ENCODE results near the gene SMIM32. TPM values are rescaled to one million over a fixed set of nuclear protein-coding genes. Genes with fewer than 3 reads are reported as not detected.

SMIM32 gene
- total RNA-seq, 1 donor from 2014 or later, result not detected

GRCh38 chr5:136190091-136190720, 2.8 kb downstream of the SMIM32 start:
- no peak for DNase-seq (ENCODE audit: extremely low read depth, low read depth, low spot score)

DNA sequence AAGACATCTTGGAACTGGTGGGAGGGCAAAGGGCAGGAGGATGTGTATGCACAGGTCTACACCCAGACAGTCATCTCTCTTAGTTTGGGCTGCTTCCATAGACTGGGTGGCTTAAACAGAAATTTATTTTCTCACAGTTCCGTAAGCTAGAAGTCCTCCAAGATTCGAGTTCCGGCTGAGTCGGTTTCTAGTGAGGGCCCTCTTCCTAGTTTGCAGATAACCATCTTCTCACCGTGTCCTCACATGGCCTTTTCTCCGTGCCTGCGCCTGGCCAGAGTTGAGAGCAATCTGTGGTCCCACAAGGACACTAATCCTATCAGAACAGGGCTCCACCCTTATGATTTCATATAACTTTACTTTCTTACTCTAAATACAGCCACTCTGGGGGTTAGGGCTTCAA, 4.1 kb downstream of the SMIM32 start:
- no peak for DNase-seq (ENCODE audit: extremely low read depth, low read depth, low spot score)

DNA sequence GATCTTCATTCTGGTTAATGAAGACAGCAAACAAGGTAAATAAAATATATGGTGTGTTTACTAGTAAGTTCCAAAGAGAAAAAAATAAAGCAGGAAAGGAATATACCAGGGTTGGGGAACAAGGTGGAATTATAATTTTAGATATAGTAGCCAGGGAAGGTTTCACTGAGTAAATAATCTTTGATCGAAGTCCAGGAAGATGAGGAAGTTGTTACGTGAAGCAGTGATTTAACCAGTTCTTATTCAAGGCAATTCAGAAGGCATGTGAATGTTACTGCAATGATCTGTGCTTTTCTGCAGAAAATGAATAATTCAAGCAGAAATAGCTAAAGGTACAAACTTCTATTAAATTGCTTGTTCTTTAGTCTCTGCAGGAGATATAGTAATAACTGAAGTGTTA, 6.2 kb downstream of the SMIM32 start:
- no peak for DNase-seq (ENCODE audit: extremely low read depth, low read depth, low spot score)

DNA sequence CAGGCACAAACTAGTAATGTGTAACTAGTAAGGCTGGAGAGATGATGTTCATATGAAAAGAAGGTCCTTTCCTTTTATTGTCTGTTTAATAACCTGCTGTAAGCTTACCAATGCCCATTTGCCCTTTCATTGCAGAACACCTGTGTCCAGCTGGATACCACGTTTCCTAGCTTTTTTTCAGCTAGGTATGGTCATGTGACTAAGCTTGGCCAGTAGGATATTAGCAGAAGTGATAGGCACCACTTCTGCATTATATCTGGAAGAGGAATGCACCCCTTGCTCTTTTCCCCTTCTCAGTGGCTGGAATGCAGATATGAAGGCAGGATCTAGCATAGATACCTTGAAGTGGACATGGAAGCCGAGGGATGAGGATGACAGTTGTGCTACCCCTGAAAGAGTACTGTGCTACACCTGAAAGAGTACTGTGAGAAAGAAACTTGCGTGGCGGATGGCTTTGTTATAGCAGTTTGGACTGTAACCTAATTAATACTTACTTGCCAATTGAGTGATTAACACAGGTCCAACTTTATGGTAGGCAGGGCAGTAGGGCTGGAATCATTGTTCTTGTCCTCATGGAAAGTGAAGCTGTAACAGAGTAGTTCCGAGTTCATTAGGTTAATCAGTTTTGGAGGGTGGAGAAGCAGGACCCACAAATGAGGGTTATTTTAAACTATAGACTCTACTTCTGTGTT, 6.8 kb downstream of the SMIM32 start:
- no peak for DNase-seq (ENCODE audit: extremely low read depth, low read depth, low spot score)

GRCh38 chr5:136182618-136183017, 10.3 kb downstream of the SMIM32 start:
- DNase-seq (ENCODE audit: extremely low read depth, low read depth, low spot score), result no peak

DNA sequence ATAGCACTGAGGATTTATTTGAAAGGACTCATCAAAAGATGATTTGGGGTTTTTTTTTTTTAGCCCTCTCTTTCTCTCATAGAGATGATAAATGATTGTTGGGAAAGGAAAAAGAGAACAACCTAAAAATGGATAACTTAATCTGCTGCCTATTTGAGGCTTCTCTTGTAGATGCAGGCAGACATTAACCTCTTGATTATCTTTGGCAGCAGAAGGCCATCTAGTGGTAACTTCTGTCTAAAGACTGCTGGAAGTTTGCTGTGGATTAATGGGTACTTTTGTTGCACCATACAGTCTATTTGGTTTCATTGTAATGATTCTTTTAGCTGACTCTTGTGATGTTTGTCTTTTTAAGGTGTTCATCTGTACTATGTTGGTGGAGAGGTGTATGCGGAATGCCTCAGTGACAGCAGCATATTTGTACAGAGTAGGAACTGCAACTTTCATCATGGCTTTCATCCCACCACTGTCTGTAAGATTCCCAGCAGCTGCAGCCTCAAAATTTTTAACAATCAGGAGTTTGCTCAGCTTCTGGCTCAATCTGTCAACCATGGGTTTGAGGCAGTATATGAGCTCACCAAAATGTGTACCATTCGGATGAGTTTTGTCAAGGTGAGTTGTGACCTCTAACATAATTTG, 18.8 kb downstream of the SMIM32 start:
- peak; percentile 12 for DNase-seq (ENCODE audit: extremely low read depth, low read depth, low spot score)

GRCh38 chr5:136169218-136169617, 23.7 kb downstream of the SMIM32 start:
- no peak for DNase-seq (ENCODE audit: extremely low read depth, low read depth, low spot score)

DNA sequence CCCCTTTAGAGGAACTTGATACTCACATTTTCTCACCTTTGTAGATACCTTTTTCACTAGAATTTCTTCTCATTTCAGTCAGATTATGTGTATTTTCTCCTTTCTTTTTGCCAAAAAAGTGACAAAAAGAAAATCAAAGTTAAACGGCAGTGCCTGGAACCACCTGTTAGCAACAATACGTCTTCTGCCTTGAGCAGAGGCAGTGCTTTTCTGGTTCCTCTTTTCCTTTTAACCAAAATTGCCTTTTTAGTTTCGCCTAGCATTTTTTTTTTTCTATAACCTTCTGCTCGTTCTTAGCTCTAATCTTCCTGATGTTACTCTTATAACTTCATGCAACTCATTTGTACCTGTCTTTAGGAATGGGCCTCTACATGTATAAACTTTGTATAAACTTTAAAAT, 26.1 kb downstream of the SMIM32 start:
- no peak for DNase-seq (ENCODE audit: extremely low read depth, low read depth, low spot score)

DNA sequence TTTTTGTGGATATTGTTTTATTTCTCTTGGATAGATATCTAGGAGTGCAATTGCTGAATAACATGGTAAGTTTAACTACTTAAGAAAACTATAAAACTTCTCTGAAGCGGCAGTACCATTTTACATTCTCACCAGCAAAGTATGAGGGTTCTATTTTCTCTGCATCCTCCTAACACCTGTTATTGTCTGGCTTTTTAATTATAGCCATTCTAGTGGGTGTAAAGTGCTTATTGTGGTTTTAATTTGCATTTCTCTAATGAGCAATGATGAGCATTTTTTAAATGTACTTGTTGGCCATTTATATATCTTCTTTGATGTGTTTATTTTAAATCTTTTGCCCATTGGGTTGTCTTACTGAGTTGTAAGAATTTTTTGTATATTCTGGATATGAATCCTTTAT, 28.7 kb downstream of the SMIM32 start:
- no peak for DNase-seq (ENCODE audit: extremely low read depth, low read depth, low spot score)

DNA sequence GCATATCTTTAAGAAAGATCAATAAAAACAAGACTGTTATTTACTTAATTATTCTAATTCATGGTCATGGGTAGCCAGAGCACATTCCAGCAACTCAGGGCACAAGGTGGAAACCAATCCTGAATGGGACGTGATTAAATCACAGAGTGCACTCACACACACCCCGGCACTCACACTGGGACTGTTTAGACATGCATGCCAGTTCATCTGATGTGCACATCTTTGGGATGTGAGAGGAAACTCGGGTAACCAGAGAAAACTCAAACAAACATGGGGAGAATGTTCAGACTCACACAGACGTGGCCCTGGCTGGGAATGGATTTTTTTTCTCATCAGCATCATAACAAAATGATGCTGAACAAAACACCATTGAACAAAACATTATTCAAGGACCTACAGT, 31.0 kb downstream of the SMIM32 start:
- no peak for DNase-seq (ENCODE audit: extremely low read depth, low read depth, low spot score)

GRCh38 chr5:136159457-136159856, 33.5 kb downstream of the SMIM32 start:
- no peak for DNase-seq (ENCODE audit: extremely low read depth, low read depth, low spot score)

DNA sequence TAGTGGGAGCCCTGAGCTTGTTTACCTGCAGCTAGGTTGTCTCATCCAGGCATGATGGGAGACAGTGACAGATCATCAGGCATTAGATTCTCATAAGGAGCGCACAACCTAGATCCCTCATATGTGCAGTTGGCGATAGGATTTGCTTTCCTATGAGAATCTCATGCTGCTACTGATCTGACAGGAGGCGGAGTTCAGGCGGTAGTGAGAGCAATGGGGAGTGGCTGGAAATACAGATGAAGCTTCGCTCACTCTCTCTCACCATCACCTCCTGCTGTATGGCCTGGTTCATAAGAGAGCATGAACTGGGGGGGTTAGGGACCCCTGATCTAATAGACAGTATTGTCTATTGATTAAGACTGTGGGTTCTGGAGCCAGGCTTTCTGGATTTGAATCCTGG, 35.4 kb downstream of the SMIM32 start:
- DNase-seq (ENCODE audit: extremely low read depth, low read depth, low spot score), result no peak

DNA sequence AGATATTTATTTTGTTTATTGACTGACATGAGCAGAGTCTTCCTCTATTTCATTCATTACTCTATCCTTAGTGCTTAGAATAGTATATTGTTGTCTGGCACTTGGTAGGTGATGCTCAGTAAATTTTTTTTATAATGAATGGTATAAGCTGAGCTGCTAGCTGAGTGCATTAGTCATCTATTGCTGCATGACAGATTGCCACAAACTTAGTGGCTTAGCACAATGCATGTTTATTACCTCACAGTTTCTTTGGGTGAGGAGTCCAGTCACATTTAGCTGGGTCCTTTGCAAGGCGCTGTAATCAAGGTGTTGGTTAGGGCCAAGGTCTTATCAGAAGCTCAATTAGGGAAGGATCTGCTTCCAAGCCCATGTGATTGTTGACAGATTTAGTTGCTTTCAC, 37.2 kb downstream of the SMIM32 start:
- DNase-seq (ENCODE audit: extremely low read depth, low read depth, low spot score), result no peak

DNA sequence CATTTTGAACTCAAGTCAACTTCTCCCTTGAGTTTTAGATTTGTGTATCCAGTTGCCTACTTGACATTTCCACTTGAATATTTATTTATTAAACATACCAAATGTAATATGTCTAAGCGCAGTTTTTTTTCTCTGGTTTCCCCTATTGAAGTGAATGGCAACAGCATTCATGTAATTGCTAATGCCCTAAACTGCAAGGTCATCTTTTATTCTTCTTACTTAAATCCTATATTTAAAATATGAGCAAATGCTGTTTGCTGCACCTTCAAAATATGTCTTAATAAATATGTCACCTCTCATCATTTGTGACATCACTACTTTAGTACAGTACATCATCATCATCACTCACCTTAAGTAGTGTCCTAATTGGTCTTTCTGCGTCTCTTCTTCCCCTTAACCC, 37.9 kb downstream of the SMIM32 start:
- no peak for DNase-seq (ENCODE audit: extremely low read depth, low read depth, low spot score)

DNA sequence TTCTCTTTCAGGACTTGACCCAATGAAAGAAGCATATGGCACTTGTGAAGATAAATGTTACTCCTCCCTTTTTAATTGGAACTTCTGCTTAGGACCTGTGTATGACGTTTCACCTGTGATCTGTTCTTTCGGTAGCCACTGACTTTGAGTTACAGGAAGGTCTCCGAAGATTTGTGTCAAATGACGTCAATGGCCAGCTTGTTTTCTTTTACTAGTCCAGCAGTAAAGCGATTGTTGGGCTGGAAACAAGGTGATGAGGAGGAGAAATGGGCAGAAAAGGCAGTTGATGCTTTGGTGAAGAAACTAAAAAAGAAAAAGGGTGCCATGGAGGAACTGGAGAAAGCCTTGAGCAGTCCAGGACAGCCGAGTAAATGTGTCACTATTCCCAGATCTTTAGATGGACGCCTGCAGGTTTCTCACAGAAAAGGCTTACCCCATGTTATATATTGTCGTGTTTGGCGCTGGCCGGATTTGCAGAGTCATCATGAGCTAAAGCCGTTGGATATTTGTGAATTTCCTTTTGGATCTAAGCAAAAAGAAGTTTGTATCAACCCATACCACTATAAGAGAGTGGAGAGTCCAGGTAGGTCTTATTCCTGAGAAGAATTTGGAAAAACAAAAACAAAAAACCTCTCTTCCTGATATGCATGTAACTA, 39.3 kb downstream of the SMIM32 start:
- no peak for DNase-seq (ENCODE audit: extremely low read depth, low read depth, low spot score)

- no peak for DNase-seq (ENCODE audit: extremely low read depth, low read depth, low spot score)
Observed at GRCh38 chr5:136149891-136150290, 43.1 kb downstream of the SMIM32 start.

- no peak for DNase-seq (ENCODE audit: extremely low read depth, low read depth, low spot score)
Observed at GRCh38 chr5:136147632-136148031, 45.3 kb downstream of the SMIM32 start.

DNA sequence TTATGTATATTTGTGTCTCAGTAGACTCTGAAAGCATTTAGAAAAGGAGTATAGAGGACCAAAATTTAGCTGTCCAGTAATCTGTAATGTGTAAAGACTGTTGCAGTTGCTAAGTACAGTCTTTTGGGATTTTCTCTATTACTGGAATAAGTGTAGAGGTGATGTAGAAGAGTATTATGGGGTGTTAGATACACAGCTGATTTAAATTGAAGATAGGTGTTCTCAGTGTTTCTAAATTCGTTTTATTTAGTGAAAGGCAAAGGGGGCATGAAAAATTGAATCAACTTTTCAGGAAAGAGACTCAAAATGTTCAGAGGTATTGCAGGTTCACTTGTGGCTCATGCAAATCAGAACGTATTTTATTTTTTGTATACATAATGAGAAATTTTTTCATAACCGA, 46.8 kb downstream of the SMIM32 start:
- DNase-seq (ENCODE audit: extremely low read depth, low read depth, low spot score), result no peak

DNA sequence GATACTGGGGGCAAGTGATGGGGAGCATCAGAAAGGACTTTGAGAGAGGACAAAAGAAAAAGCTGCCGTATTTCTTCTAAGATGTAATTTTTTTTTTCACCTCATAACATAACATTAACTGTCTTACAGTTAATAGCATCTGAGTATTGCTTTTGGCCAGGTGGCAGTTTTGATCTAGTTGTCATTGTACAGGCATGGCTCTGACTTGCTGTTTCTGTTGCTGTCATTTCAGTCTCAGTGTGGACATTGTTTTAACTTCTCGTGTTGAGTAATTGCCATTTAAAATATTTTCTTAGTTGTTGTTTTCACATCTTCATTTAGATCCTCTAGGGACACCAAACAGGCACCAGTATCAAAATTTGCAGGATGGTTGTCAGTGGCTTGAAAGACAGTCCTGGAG, 47.9 kb downstream of the SMIM32 start:
- DNase-seq (ENCODE audit: extremely low read depth, low read depth, low spot score), result no peak

DNA sequence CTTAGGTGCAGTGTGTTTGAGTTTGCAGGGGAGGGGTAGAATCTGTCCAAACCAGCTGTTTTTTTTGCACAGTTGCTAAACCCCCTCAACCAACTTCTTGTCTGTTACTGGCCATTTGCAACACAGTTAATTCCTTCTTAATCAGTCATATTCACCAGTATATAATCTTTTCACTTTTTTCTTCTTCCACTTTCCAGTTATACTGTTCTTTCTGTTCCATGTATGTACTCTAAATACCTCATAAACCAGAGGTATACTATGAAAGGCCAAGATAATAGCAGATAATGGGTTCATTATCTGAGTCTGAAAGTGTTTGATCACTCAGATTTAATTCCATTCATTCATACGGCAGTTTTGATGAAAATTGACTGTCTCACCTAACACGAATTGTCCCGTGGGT, 49.2 kb downstream of the SMIM32 start:
- DNase-seq (ENCODE audit: extremely low read depth, low read depth, low spot score), result no peak

DNA sequence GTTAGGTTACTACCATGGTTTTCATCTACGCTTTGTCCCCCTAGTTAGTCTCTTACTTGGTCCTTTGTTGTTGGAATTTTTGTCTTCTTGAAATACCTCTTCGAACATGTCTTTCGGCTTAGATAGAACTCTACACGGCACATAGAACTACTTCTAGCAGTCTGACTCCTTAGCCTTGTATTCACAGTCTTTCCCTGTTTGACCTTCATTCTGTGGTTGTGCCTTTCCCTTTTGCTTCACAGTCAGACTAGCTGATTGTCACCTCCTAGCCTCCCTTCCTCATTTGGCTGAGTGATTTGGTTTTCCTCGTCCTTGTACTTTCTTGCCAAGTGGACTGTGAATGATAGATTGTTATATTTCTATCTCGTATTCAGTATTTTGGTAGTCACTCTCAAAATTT, 49.6 kb downstream of the SMIM32 start:
- DNase-seq (ENCODE audit: extremely low read depth, low read depth, low spot score), result no peak

- DNase-seq (ENCODE audit: extremely low read depth, low read depth, low spot score), result no peak
Observed at GRCh38 chr5:136141561-136141960, 51.4 kb downstream of the SMIM32 start.
